ENCODE results near the gene IL34. TPM values are rescaled to one million over a fixed set of nuclear protein-coding genes. Genes with fewer than 3 reads are reported as not detected.

Gene IL34
- total and polyA plus RNA-seq, 2 of the 8 experiments (the other 6 are each of a cell fraction or from before 2014, with no cell fraction given) = 4.6 to 5.6 TPM

GRCh38 chr16:70627696-70628095, 18.7 kb upstream of the IL34 start:
- Histone ChIP-seq H3K4me3 (ENCODE audit: extremely low read depth in 1 of 4, insufficient read depth in 2 of 4, low read depth in 3 of 4, low read length in 4 of 4) (no peak overlapping the region), H3K4me1 (replicated peaks in 1 of 4; ENCODE audit: control insufficient read depth in 3 of 4, insufficient read depth in 4 of 4, low read length in 3 of 4) (peaks cover 0 to 5% (median 0%) of the 10 kb centered on the region in 4 experiments; a peak in 1 of 7 replicates), H2AK5ac (ENCODE audit: low read depth, low read length) (no peak overlapping the region), H3K14ac (ENCODE audit: insufficient read length) (no peak overlapping the region), H3K9ac (replicated peaks in 1 of 4; ENCODE audit: extremely low read depth in 1 of 4, low read depth in 3 of 4, low read length in 3 of 4) (no peak overlapping the region), H2BK5ac (ENCODE audit: low read depth, low read length) (no peak overlapping the region), H2BK20ac (ENCODE audit: low read length) (no peak overlapping the region), H2BK15ac (ENCODE audit: low read length) (no peak overlapping the region), H3K36me3 (ENCODE audit: control insufficient read depth in 2 of 4, insufficient read depth in 4 of 4, low read length in 3 of 4) (no peaks in the 10 kb centered on the region), H2BK120ac (replicated peaks; ENCODE audit: low read depth, low read length) (no peak overlapping the region), H3K79me1 (ENCODE audit: low read depth, low read length) (no peaks in the 10 kb centered on the region), H3K27me3 (replicated peaks in 1 of 4; ENCODE audit: control insufficient read depth in 3 of 4, extremely low read depth in 1 of 4, insufficient read depth in 3 of 4, low read length in 3 of 4) (no peaks in the 10 kb centered on the region), H3K4me2 (ENCODE audit: insufficient read depth in 1 of 2, low read depth in 2 of 2, low read length in 2 of 2) (no peak overlapping the region), H2AFZ (ENCODE audit: low read length) (no peak overlapping the region), H3K18ac (ENCODE audit: extremely low read depth, low read length) (no peak overlapping the region), H3K79me2 (ENCODE audit: control insufficient read depth in 1 of 2, insufficient read depth in 2 of 2, low read length in 2 of 2) (no peaks in the 10 kb centered on the region), H3K27ac (ENCODE audit: low read depth, low read length) (no peak overlapping the region), H2BK12ac (ENCODE audit: low read depth, low read length) (0 out of 2 replicates have a peak overlapping the region, but pooled peaks have one; percentile 50), H3K4ac (replicated peaks; ENCODE audit: insufficient read length, low read depth, low read length) (no peak overlapping the region), H4K5ac (ENCODE audit: insufficient read length, low read depth, low read length) (no peak overlapping the region), H4K20me1 (replicated peaks in 1 of 2; ENCODE audit: control insufficient read depth in 1 of 2, insufficient read depth in 2 of 2, low read length in 2 of 2) (no peaks in the 10 kb centered on the region), H3K23ac (ENCODE audit: insufficient read length) (no peak overlapping the region), H3K9me3 (ENCODE audit: insufficient read depth in 2 of 2, low read depth in 1 of 2, low read length in 1 of 2) (peaks cover 3 to 6% of the 10 kb centered on the region in 2 experiments; a peak in 1 of 4 replicates), H3K23me2 (ENCODE audit: low read depth, low read length) (no peaks in the 10 kb centered on the region), H4K91ac (replicated peaks; ENCODE audit: insufficient read length, low read length) (no peak overlapping the region), H3K56ac (replicated peaks; ENCODE audit: insufficient read length, low read depth, low read length) (no peak overlapping the region), H4K8ac (ENCODE audit: extremely low read depth, insufficient read depth, low read length) (no peak overlapping the region)
- ChIA-PET POLR2A (ENCODE audit: partially characterized antibody) (interaction anchor here (1.1 to 2.6 kb wide), 6 partner anchors 12 to 138 kb away, joined by 3 to 9 read pairs (median 5); no protein-coding TSS in a partner anchor), CTCF (ENCODE audit: partially characterized antibody) (interaction anchor here (0.7 to 2.7 kb wide), 5 partner anchors 11 to 27 kb away, joined by 3 to 13 read pairs (median 7); no protein-coding TSS in a partner anchor)
- FAIRE-seq (no peak), DNase-seq (ENCODE audit: low read depth in 1 of 2, low spot score in 2 of 2) (no peak)
- 87% methylated on average over 3 of the region's 3 CpGs; no CpG with 5 or more reads in 1 of the 2 experiments for WGBS, 2 experiments (ENCODE audit: extremely low coverage in 1 of 2, insufficient coverage in 1 of 2, insufficient read length in 1 of 2, insufficient replicate concordance in 2 of 2, low coverage in 1 of 2, low lambda C conversion rate in 2 of 2, missing lambda C conversion rate in 1 of 2)
- TF ChIP-seq TAF1 (IDR thresholded peaks at IDR 0.05; ENCODE audit: low read depth, low read length) = no peak
- no peak for TF ChIP-seq TEAD4 (IDR thresholded peaks at IDR 0.05; ENCODE audit: low read depth, low read length)
- no peak for TF ChIP-seq SP4 (IDR thresholded peaks at IDR 0.05; ENCODE audit: low read length)
- no peak for TF ChIP-seq RXRA (IDR thresholded peaks at IDR 0.05; ENCODE audit: insufficient read depth, low read depth, low read length)
- TF ChIP-seq EGR1 (IDR thresholded peaks at IDR 0.05; ENCODE audit: borderline replicate concordance, low read depth, low read length) = no peak
- TF ChIP-seq CTBP2 (IDR thresholded peaks at IDR 0.05; ENCODE audit: borderline replicate concordance, insufficient read depth, insufficient read length, low read length) = no peak
- TF ChIP-seq GTF2F1 (IDR thresholded peaks at IDR 0.05; ENCODE audit: borderline replicate concordance, low read depth, low read length) = no peak
- TF ChIP-seq ZNF274 (IDR thresholded peaks at IDR 0.05; ENCODE audit: borderline replicate concordance, extremely low read depth, low read length) = no peak
- TF ChIP-seq MAX (IDR thresholded peaks at IDR 0.05) = no peak

Measured in H1 (cell line).